GM20431 (cell line): ENCODE data around the gene CCM2.
"Not testable (repeated sequence)": the region's sequence is repeated elsewhere in the genome, so short reads cannot be mapped to it uniquely, and the experiment has no call there.

Experiments used
- in situ Hi-C: fragments of 300-500 bp; cut with MseI, MboI; formaldehyde crosslinking; loops from one replicate; pipeline ENCODE4 v1.15.0; 2020; ENCODE audit warnings: low sequenced_read_pairs; ENCODE audit not compliant: unreplicated experiment

The CCM2 gene

GRCh38 chr7:44979481-44980392, 20.3 kb upstream of the CCM2 start:
- in situ Hi-C loops, result no loop called here

DNA sequence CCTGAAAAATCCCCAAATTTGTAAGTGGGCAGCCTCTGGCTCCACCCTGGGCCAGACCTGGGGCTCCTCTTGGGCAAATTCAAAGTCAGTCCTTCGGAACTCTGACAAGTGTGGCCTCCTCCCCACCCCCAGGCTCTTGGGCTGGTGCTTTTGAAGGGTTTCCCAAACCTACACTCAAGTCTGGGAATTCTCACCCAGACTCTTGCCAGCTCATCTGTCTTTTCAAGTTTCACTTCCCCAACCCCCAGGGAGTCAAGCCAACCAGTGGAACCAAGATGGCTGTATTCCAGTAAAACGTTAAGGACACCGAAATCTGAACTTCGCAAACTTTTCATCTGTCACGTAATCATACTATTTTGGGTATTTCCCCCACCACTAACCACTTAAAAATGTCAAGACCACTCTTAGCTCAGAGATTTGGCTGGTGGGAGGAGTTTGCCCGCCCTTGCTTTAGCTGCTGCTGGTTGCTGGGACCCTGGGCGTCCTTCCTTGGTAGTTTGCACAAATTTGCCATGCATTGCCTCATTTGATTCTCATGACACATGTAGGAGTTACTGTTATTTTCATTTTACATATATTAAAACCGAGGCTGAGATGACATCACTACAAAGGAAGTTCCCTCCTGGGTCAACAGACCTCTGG, 19.5 kb upstream of the CCM2 start:
- in situ Hi-C loops, result no loop called here

DNA sequence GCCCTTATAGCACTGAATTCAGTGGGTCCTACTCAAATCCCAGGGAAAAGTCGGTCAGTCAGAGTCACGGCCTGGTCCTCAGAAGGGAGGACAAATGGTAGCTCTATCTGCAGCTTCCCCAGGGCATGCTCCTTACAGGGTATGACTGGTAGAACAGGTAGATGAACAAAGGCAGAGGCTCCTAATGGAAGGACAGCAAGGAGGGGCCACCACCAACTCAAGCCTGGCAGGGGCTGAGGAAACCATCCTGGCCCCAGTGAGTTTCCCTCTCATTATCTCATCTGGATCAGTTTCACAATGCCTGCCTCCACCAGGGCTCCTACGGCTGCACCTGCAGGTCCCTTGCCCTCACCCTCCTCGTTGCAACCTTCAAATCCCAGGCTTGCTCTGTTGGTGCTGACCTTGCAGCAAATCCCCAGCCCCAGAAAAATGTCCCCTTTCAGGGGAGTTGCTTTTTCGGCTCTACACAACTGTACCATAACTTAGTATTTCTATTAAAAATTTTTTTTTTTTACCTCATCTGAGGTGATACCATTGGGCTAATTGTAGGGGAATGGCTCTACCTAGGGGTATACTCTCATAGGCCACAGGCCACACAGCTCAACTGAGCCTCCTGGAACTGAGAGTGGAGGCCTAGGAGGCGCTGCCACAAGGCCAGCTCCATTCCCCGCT, 18.8 kb upstream of the CCM2 start:
- in situ Hi-C loops, result no loop called here

GRCh38 chr7:44982535-44982923, 17.5 kb upstream of the CCM2 start:
- in situ Hi-C loops, result no loop called here

DNA sequence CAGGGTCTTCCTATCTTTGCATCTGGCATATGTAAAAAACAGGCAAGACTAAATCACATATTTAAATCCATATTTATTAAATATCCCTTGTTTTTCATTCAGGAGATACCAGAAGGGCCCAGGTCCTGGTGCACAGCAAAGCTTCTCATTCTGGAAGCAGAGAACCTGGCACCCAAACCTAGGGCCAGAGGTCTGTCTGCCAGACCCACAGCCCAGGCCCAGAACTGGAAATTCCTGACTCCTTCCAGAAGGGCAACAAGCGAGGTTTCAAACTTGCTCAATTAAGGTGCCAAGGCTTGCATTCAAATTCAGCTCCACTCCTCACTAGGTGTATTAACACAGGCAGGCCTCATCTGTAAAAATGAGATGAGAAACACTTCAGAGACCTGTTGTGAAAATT, 17.0 kb upstream of the CCM2 start:
- in situ Hi-C loops, result no loop called here

- in situ Hi-C loops, result no loop called here
Measured at GRCh38 chr7:44983742-44984477, 16.1 kb upstream of the CCM2 start.

GRCh38 chr7:44984478-44984758, 15.6 kb upstream of the CCM2 start:
- in situ Hi-C loops, result no loop called here

- in situ Hi-C loops, result no loop called here
Measured at GRCh38 chr7:44985033-44985695, 14.8 kb upstream of the CCM2 start.

GRCh38 chr7:44985900-44986217, 14.1 kb upstream of the CCM2 start:
- in situ Hi-C loops, result no loop called here

DNA sequence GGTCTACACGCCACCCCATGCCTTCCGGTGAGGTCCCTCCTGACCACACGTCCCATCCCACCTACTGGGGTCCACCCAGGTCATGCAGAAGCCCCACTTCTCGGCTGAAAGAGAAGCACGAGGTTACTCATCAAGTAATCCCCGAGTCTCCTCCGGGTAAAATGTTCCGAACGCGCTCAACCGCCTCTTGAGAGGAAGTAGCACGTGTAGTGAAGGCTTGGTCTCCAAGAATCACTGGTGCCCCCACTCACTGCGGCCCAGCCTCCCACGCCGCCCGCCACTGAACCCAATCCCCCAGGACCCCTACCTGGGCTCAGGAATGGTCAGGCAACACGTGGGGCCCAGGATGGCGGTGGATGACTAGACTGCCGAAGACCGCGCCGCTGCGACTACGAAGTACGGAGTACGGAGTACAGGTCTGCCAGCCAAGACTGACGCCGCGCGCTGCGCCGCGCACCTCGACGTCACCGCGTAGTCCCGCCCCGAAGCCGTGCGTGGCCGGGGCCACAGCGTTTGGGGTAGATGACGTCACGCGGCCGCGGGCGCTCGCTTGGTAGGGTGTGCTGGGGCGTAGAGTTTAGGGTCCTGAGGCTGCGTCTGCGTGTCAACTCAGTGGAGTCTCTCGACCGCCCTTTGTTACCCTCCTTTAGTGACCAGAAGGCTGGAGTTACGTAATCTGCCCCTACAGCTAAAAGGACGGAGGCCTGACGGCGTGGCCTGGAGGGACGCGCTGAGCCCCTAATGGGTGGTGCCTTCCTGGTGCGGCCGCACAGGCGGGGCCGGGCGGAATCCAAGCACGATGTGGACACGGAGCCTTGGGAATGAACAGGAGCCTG, 13.6 kb upstream of the CCM2 start:
- in situ Hi-C loops, result no loop called here

- in situ Hi-C loops, result no loop called here
Measured at GRCh38 chr7:44987457-44987856, 12.5 kb upstream of the CCM2 start.

DNA sequence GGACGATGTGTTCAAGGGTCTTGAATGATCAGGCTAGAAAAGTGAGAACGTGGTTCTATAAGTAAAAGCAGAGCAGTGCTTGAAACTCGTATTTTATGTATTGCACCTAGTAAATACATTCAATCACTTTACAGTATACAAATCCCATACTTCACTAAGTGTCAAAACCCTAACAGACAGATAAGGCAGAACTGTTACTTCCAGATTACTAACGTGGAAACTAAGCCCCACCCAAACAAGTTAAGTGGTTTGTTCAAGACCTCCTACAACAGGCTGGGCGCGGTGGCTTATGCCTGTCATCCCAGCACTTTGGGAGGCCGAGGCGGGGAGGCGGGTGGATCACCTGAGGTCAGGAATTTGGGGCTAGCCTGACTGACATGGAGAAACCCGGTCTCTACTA, 12.0 kb upstream of the CCM2 start:
- in situ Hi-C loops, result no loop called here

DNA sequence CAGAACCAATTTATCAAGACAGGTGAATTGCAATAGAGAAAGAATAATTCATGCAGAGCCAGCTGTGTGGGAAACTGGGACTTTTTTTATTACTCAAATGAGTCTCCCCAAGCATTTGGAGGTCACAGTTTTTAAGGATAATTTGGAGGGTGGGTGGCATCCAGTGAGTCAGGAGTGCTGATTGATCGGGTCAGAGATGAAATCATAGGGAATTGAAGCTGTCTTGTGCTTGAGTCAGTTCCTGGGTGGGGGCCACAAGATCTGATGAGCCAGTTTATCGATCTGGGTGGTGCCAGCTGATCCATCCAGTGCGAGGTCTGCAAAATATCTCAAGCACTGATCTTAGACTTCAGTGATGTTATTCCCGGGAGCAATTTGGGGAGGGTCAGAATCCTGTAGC, 11.3 kb upstream of the CCM2 start:
- in situ Hi-C loops, result no loop called here

- in situ Hi-C loops, result no loop called here
Measured at GRCh38 chr7:44989132-44989531, 10.9 kb upstream of the CCM2 start.

DNA sequence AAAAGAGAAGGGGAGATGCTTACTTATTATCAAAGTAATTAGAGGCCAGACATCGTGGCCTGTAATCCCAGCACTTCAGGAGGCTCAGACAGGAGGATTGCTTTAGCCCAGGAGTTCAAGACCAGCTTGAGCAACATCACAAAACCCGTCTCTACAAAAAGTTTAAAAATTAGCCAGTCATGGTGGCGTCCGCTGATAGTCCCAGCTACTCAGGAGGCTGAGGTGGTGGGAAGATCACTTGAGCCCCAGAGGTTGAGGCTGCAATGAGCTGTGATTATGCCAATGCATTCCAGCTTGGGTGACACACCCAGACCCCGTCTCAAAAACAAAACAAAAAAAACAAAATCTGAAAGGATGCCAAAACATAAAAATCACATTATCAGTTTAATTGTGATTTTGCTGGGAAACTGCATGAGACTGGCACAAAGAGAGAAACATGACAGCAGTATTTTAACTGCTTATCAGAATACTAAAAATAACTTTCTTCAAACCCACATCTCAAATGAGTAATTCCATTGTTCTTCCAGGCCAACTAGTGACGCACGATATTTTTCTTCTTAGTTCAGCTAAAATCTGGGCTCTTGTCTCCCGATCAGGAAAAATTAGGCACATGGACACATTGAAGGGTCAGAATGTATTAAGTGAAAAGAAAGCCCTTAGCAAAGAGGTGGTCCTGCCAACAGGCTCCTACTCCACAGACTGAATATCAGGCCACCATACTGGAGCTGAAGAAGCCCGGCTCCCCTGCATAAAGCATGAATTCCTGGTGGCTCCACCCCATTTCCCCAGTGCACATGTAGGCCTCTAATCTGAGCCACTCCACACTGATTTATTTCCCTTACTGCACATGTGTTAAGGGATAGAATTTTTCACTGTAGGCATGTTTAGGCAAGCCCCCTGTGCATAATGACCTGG, 9.6 kb upstream of the CCM2 start:
- in situ Hi-C loops, result no loop called here

- in situ Hi-C loops, result not testable (repeated sequence)
Measured at GRCh38 chr7:44992004-44992795, 7.8 kb upstream of the CCM2 start.

GRCh38 chr7:44994877-44995554, 5.0 kb upstream of the CCM2 start:
- in situ Hi-C loops, result no loop called here
